ENCODE measurements around the gene IP6K1. TPM values are rescaled to one million over a fixed set of nuclear protein-coding genes. Genes with fewer than 3 reads are reported as not detected.

IP6K1 gene
- total and polyA plus RNA-seq, 7 donors = 13.8 to 37.1 (median 29.1) TPM

DNA sequence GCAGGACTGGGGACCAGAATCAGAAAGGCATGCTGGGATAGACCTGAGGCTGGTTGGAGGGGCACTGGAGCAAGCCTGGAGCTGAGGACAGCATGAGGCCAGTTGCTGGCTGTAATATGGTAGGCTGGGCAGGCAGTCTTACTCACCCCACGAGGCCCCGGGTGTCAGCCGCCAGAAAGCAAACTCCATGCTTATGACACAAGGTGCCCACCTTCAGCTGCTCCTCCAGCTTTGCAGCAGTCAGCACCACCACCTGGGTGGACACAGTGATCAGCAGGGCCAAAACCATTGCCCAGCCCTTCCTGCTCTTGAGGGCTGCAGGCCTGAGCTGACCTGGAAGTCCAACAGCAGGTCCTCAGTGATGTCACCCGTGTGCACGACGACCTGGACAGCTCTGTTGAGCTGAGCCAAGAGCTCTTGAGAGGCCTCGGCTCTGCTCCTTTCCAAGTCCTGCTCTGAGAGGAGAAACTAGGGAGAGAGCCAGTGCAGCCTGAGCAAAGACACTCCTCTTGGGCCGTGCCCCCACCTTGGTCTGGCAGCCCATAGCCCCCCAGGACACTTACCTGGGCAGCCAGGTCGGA is 26.7 kb upstream of the IP6K1 start:
- Histone ChIP-seq H3K36me3 (peaks cover 3 to 35% (median 10%) of the 10 kb centered on the region in 4 donors), H3K27ac (peak overlapping the region; percentile 79 to 82 (median 81)), H3K27me3 (no peaks in the 10 kb centered on the region), H3K9me3 (no peaks in the 10 kb centered on the region), H3K4me3 (peak overlapping the region; percentile 44 to 60 (median 58)), H3K4me1 (peaks cover 0 to 24% (median 18%) of the 10 kb centered on the region in 4 donors)
- intact Hi-C loops (cut with DNase I) = no loop called here
- DNase-seq = no peak
- WGBS, 2 donors = 34 to 47% methylated on average over 9 of the region's 9 CpGs
- TF ChIP-seq POLR2A (IDR thresholded peaks at IDR 0.05) (no peak), POLR2AphosphoS5 (IDR thresholded peaks at IDR 0.05) (no peak), EP300 (IDR thresholded peaks at IDR 0.05) (no peak)
- TF ChIP-seq, protein P1, sequence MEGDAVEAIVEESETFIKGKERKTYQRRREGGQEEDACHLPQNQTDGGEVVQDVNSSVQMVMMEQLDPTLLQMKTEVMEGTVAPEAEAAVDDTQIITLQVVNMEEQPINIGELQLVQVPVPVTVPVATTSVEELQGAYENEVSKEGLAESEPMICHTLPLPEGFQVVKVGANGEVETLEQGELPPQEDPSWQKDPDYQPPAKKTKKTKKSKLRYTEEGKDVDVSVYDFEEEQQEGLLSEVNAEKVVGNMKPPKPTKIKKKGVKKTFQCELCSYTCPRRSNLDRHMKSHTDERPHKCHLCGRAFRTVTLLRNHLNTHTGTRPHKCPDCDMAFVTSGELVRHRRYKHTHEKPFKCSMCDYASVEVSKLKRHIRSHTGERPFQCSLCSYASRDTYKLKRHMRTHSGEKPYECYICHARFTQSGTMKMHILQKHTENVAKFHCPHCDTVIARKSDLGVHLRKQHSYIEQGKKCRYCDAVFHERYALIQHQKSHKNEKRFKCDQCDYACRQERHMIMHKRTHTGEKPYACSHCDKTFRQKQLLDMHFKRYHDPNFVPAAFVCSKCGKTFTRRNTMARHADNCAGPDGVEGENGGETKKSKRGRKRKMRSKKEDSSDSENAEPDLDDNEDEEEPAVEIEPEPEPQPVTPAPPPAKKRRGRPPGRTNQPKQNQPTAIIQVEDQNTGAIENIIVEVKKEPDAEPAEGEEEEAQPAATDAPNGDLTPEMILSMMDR (IDR thresholded peaks at IDR 0.05) = no peak

DNA sequence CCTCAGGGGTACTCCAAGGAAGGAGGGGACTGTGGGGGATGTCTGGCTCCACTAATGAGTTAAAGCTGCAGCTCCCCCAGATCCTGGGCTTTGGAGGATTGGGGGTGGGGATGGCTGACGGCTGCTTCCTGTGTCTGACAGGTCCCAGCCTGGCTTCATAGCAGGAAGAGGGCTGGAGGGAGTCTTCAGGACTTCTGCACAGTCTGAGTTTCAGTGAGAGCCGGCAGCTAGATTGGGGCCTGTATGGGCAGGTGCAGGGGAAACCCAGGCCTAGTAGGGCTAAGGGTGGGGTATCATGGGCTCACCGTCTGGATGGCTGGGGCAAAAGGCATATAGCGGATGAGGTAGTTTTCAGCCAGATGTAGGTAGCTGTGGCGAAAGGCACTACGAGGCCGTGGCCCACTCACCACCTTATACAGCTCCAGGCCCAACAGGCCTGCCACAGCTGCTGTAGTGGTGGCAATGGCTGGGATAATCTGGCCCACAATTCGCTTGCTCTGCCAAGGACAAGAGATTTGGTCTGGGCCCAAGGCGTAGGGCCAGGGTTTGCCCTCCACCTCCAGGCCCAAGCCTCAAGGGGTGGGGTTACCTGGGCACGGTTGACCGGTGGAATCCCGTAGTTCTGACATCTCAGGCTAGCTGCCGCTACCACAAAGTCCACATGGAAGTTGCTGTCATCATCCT is 21.2 kb upstream of the IP6K1 start:
- DNase-seq = no peak
- intact Hi-C loops (cut with DNase I) = no loop called here
- Histone ChIP-seq H3K4me1 (peaks cover 0 to 52% (median 41%) of the 10 kb centered on the region in 4 donors), H3K9me3 (no peaks in the 10 kb centered on the region), H3K27me3 (no peaks in the 10 kb centered on the region), H3K27ac (peak overlapping the region in 3 of 4 donors; percentile 31 to 49 (median 33)), H3K4me3 (no peak overlapping the region), H3K36me3 (peaks cover 3 to 35% (median 10%) of the 10 kb centered on the region in 4 donors)
- TF ChIP-seq EP300 (IDR thresholded peaks at IDR 0.05) (no peak), POLR2A (IDR thresholded peaks at IDR 0.05) (no peak), POLR2AphosphoS5 (IDR thresholded peaks at IDR 0.05) (no peak)
- TF ChIP-seq, protein P1 (IDR thresholded peaks at IDR 0.05) = no peak
- WGBS, 2 donors = 68 to 90% methylated on average over 13 of the region's 13 CpGs

DNA sequence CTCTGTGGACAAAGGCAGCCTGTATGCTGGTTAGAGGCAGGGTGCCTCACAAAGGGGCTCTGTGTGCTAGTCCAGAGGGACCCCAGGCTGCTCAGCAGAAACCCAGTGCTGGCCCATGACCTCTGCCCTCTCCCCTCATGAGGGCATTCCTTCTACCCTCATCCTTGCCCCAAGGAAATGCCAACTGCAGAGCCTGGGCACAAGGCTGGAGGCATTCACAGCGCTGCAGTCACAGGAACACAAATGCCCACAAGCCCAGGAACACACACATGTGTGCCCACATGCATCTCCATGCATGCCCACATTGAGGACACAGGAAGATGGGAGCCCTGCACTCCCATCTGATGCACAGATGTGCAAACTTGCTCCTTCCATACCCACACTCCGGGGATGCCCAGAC is 20.5 kb upstream of the IP6K1 start:
- peaks cover 0 to 55% (median 38%) of the 10 kb centered on the region in 4 donors for H3K4me1 ChIP-seq
- intact Hi-C loops (cut with DNase I) = no loop called here
- no peaks in the 10 kb centered on the region for H3K27me3 ChIP-seq
- no peak overlapping the region for H3K4me3 ChIP-seq
- TF ChIP-seq EP300 (IDR thresholded peaks at IDR 0.05) = no peak
- TF ChIP-seq POLR2A (IDR thresholded peaks at IDR 0.05) = no peak
- TF ChIP-seq, protein P1 (IDR thresholded peaks at IDR 0.05) = no peak
- no peak for TF ChIP-seq POLR2AphosphoS5 (IDR thresholded peaks at IDR 0.05)
- no peak for DNase-seq
- H3K27ac ChIP-seq = peak overlapping the region; percentile 88 to 95 (median 92)
- 53 to 83% methylated on average over 2 of the region's 2 CpGs for WGBS, 2 donors
- no peaks in the 10 kb centered on the region for H3K9me3 ChIP-seq
- peaks cover 3 to 33% (median 10%) of the 10 kb centered on the region in 4 donors for H3K36me3 ChIP-seq

DNA sequence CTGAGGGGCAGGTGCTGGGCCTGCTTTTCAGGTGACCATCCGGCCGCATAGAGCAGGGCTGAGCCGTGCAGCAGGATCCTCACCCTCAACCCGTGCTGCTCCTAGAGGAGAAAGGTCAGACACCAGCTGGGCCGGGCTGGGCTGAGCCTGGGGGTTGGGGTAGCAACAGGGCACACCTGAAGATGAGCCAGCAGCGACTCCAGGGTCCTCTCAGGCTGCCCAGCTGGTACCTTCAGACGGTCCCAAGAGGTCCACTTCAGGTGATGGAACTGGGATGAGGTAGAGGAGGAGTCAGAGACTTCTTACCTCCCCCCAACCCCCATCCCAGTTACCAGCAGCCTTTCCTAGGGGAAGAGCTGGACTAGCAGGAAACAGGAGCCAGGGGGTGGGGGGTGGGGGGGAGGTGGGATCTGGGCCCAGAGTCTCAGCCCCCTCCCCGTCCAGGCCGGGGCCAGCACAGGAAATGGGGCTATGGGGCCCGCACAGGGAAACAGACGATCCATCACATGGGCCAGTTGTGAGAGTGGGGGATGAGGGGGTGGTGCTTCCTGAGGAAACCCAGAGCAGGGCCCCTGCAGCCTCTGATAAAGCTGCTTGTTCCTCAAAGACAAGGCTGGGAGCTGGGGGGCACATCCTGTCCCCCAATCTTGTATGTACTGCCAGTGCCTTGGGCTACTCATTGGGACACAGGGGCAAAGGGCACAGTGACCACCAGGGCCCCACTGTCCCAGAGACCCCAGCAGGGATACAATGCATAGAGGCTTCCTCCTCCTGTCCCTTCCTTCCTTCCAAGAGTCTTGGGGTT is 19.8 kb upstream of the IP6K1 start:
- Histone ChIP-seq H3K9me3 (no peaks in the 10 kb centered on the region), H3K4me1 (peaks cover 0 to 55% (median 38%) of the 10 kb centered on the region in 4 donors), H3K4me3 (peak overlapping the region in 1 of 4 donors; percentile 10), H3K36me3 (peaks cover 3 to 25% (median 10%) of the 10 kb centered on the region in 4 donors), H3K27me3 (no peaks in the 10 kb centered on the region), H3K27ac (peak overlapping the region; percentile 88 to 95 (median 92))
- WGBS, 2 donors = 38 to 79% methylated on average over 11 of the region's 11 CpGs
- DNase-seq = peak; percentile 70
- intact Hi-C loops (cut with DNase I) = no loop called here
- TF ChIP-seq EP300 (IDR thresholded peaks at IDR 0.05) (no peak), POLR2A (IDR thresholded peaks at IDR 0.05) (no peak), POLR2AphosphoS5 (IDR thresholded peaks at IDR 0.05) (peak in 1 of 4 donors; percentile 16)
- TF ChIP-seq, protein P1 (IDR thresholded peaks at IDR 0.05) = no peak

Data from sigmoid colon (tissue), 7 donors.